HTR-8/SVneo (cell line): ENCODE measurements around the gene ZDHHC13.
"Not testable (repeated sequence)": the region's sequence is repeated elsewhere in the genome, so short reads cannot be mapped to it uniquely, and the experiment has no call there.

ENCODE experiments used
- DNase-seq: peaks from one replicate; pipeline ENCODE4 v3.0.0; 2011; ENCODE audit warnings: low spot score, mixed read lengths; ENCODE audit not compliant: insufficient read length
- FAIRE-seq: peaks from 2 replicates; lab custom pipeline; 2011; peaks lifted over from hg19 to GRCh38; lab: Jason Lieb, UNC

Gene ZDHHC13

DNA sequence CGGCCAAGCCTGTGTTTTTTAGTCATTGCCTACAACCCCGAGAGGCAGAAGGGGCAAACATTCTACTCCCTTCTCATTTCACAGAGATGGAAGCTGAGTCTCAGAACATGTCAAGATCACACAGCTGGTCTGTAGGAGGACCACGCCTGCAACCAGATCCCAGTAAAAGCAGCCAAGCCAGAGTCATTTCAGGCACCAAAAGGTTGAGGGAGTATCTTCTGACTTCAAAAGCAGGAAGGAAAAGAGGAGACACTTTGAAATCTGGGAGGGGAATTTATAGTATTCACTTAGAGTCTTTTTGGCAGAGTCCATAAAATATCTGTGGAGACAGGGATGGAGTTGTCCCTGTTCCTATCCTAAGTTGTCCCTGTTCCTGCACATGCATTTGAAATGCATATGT is 17.9 kb upstream of the ZDHHC13 start:
- DNase-seq (no peak), FAIRE-seq (no peak)

DNA sequence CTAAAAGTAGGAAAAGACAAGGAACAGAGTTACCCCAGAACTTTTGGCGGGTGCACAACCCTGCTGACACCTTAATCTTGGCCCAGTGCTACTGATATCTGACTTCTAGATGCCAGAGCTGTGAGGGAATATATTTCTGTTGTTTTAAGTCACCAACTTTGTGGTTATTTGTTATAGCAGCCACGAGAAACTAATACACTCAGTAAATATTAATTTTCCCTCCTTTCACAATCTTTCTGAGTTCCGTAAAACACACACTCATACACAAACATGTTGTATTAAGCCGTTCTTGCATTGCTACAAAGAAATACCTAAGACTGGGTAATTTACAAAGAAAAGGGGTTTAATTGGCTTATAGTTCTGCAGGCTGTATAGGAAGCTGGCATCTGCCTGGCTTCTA is 16.1 kb upstream of the ZDHHC13 start:
- FAIRE-seq (no peak), DNase-seq (no peak)

DNA sequence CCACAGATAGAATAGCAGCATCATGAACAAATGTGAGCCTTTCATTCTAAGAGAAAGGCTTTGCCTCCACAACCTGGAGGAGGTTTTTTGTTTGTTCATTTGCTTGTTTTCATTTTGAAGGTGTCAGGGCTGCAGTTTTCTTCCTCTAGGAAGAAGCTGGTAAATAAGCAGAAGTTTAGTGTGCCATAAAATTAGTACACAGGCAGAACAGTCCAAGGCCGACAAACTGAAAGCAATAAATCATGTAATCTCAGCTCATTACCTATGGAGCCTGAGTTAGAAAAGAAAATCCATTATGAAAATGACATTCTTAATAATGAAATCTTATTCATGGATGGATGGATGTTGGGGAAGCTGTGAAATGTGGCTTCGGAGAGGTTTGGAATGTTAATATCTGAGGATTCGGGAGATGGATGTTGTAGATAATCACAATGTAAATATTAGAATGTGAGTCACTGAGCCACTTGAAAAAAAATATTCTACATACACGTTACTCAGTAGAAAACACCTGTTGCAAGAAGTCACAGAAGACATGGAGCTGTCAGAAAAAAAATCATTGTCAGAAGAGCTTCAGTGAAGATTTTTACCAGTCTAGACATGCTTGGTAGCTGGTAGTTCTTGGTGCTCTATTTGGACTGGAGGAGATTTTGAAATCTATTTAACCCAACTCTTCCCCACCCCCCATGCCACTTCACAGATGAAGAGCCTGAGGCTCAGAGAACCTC is 15.0 kb upstream of the ZDHHC13 start:
- DNase-seq (no peak), FAIRE-seq (no peak)

DNA sequence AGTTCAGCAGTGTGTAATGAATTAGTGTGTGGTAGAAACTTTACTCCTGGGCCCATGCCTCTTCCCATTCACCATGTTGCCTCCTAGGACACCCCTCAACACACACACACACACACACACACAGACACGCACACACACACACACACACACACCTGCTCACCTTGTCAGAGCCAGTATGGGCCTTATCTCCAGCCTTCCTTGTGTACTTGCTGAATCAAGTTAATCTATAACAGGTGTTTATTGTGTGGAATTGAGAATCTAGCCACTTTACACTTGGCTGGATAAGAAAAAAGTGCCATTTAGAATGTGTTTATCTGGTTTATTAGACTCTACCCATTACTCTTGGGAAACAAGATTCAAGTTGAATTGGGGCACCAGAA is 14.5 kb upstream of the ZDHHC13 start:
- no peak for FAIRE-seq
- no peak for DNase-seq

DNA sequence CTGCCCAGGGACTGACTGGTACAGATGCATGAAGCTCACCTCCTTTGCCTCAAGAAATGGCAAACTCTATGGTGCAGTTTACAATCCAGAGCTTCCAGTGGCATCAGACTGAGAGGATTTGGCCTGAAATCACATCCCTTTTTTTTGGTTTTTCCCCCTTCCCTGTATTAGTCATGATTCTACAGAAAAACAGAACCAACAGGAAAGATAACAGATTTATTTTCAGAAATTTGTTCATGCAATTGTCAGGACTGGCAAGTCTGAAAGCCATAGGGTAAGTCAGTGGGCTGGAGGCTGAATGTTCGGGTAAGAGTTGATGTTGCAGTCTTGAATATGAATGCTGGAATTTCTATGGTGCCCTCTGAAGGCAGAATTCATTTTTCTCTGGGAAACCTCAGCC is 12.0 kb upstream of the ZDHHC13 start:
- DNase-seq (no peak), FAIRE-seq (no peak)

DNA sequence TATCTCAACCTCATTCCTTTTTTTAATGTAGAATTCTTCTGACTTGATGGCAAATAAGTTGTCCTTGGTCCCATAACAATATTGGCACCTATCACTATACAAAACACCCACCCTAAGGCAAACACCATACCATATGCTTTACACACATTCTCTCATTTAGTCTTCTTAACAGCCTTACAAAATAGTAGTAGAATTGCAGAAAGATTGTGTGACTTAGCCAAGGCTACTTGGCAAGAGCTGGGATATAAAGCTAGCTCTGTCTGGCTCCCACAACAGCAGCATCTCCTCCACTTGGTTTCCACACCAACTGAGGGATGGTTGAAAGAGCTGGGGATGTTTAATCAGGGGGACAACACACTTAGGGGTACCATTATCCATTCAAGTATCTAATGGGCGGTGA is 9.8 kb upstream of the ZDHHC13 start:
- FAIRE-seq (no peak), DNase-seq (no peak)

DNA sequence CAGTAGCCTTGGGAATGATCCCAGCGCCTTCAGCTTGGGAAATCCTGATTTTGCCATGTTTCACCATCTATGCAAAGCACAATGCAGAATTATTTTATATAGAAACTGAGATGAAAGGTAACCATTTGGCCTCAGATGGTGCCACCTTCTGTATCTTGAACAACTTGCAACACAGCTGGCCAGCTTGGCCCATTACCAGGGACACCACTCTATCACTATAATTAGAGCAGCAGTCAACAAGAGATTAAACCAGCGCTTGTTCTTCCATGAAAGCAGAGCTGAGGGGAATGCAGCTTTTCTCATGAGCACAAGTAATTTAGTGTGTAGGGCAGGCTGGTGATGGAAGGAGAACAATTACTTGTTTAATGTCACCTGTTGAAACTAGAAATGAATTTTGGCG is 6.7 kb upstream of the ZDHHC13 start:
- DNase-seq (no peak), FAIRE-seq (no peak)

DNA sequence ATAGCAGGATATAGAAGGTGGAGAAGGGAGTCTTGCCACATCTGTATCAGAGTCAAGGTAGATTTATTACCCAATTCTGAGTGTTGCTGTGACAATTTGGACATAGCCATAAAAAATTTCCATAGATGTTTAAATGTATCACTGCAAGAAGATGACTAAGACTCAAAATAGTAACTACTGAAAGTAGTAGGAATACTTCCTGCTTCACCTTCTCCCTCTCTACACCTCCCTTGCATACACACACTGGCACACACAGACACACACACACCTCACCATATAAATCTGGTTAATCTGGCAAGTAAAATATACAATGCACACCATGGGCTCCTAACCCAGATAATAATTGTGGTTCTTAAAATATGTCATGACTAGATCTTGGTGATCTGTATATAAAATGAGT is 5.2 kb upstream of the ZDHHC13 start:
- no peak for FAIRE-seq
- DNase-seq = no peak

DNA sequence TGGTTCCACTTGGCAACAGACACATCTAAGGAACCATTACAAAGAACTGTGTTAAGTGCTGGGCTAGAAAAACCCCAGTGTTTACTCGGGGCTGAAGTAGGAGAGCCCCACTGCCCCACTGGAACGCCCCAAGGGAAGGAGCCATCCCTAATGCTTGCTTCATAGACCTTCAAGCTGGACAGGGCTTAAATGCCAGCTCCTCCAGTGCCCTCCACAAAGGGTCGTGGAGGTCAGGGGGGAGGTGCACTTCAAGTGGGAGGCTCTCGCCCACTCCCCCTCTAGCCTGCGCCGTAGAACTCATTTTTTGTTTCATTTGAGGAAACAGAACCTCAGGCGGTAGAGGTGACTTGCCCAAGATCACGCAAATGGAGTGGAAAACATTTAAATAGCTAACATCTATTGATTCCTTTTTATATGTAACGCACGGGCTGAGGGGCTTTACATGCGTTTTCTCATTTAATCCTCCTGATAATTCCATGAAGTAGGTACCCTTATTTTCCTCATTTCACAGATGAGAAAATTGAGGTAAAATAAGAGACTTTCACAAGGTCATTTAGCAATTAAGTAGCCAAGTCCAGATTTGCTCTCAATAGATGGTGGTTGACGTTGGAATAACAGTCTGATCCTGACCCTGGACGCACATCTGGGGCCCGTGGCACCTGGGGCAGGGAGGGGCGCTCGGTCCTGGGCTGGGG is 545 bp upstream of the ZDHHC13 start:
- FAIRE-seq = no peak
- no peak for DNase-seq

DNA sequence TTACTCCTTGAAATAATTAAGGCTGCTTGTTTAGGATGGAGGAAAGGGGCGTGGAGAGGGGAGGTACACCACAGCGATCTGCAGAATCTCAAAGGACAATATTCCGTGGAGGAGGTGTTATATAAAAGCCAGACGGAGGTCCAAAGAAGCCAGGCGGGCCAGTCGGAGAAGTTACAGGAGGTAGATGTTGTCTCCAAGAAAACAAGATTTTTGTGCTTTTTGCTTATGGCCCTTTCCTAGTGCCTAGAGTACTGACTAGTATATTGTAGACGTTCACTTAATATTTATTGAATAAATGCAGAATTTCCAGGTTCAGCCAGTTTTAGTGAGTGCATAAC is 761 bp downstream of the ZDHHC13 start:
- DNase-seq (no peak), FAIRE-seq (no peak)

DNA sequence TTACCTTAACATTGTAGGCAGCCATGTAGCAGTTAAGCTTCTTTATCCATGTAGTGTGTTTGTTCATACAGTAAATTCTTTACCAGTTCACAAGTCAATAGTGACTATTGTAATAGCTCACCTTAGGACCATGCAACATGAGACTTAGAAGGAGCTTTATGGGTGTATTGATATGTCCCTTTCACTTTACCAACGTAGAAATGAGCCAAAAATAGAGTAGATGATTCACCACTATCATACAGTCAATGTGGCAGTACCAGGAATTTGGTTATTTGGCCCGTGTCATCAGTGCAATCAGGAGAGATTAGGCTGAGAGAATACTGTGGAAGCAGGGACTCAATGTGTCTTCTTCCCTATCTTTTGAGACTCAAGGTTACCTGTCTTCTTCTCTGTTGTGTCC is 4.7 kb downstream of the ZDHHC13 start:
- FAIRE-seq = no peak

DNA sequence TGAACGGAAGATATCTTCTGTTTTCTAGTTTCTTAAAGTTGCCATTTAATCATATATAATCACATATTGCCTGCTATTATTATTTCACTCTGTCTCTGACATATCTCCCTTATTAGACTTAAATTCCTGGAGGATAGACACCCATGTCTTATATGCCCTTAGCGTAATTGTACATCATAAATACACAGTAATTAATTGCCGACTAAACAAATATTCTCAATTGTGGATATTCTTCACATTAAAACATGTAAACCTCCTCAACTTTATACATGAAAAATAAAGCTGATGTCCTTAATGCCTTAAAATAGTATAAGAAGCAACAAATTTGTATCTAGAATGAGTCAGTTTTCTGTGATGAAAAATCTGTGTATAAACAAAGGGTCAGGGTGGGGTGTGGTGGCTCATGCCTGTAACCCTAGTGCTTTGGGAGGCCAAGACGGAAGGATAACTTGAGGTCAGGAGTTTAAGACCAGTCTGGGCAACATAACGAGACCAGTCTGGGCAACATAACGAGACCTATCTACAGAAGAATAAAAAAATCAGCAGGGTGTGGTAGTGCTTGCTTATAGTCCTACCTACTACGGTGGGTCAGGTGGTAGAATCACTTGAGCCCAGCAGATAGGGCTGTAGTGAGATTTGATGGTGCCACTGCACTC is 6.1 kb downstream of the ZDHHC13 start:
- FAIRE-seq (no peak), DNase-seq (no peak)

More for the DNA sequence above, 4.7 kb downstream of the ZDHHC13 start:
- no peak for DNase-seq

DNA sequence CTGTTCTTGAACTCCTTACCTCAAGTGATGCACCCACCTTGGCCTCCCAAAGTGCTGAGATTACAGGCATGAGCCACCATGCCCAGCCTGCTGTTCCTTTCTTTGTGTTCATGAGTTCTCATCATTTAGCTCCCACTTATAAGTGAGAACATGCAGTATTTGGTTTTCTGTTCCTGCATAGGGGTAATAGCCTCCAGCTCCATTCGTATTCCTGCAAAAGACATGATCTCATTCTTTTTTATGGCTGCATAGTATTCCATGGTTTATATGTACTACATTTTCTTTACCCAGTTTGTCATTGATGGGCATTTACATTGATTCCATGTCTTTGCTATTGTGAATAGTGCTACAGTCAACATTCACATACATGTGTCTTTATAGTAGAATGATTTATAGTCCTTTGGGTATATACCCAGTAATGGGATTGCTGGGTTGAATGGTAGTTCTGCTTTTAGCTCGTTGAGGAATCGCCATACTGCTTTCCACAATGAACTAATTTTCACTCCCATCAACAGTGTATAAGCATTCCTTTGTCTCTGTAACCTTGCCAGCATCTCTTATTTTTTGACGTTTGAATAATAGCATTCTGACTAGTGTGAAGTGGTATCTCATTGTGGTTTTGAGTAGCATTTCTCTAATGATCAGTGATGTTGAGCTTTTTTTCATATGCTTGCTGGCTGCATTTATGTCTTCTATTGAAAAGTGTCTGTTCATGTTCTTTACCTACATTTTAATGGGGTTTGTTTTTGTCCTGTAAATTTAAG is 9.8 kb downstream of the ZDHHC13 start:
- not testable (repeated sequence) for DNase-seq, FAIRE-seq

DNA sequence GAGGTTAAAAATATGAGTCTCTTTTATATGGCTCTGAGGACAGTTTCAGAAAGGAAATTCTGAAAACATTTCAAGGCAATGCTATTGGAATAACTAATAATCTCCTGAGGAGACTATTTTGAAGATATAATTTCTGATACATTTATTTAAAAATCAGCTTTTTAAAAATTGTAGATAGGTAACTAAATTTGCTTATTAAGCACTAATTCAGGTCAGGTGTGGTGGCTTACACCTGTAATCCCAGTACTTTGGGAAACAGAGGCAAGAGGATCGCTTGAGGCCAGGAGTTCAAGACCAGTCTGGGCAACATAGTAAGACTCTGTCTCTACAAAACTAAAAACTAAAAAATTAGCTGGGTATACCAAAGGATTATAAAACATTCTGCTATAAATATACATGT is 17.0 kb downstream of the ZDHHC13 start:
- FAIRE-seq (no peak), DNase-seq (no peak)

DNA sequence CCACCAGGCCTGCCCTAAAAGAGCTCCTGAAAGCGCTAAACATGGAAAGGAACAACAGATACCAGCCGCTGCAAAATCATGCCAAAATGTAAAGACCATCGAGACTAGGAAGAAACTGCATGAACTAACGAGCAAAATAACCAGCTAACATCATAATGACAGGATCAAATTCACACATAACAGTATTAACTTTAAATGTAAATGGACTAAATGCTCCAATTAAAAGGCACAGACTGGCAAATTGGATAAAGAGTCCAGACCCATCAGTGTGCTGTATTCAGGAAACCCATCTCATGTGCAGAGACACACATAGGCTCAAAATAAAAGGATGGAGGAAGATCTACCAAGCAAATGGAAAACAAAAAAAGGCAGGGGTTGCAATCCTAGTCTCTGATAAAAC is 19.9 kb downstream of the ZDHHC13 start:
- FAIRE-seq = not testable (repeated sequence)

DNA sequence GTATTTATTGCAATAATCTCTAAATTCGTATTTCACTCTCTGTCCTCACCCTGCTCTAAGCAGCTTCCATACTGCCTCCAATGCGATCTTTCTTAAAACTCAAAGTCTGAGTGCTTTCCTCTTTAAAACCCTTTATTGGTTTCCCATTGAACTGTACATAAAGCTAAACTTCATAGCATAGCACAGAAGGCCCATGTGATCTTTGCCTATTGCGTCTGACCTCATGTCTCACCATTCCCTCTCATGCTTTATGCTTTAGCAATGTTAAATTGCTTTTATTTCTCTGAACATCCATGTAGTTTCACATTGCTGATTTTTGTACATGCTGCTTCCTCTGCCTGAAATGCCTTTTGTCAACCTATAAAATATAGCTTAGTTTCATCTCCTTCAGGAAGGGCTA is 28.4 kb downstream of the ZDHHC13 start:
- FAIRE-seq = no peak
- DNase-seq = no peak

More for the DNA sequence above, 19.9 kb downstream of the ZDHHC13 start:
- DNase-seq = not testable (repeated sequence)

DNA sequence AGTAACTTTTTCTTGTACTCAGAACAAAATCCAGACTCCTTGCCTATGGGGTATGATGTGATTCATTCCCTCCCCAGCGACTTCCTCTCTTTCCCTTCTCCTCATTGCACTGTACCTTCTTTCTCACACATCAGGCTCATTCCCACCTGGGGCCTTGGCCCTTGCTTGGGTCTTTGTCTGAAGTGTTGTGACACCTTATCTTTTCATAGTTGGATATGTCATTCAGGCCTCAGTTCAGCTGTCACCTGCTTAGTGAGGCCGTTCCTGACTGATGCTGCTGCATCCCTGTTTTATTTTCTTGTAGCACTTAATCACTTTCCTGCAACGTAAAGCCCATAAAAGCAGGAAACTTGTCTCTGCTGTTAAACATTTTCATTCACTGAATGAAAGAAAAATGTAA is 39.9 kb downstream of the ZDHHC13 start:
- DNase-seq (no peak), FAIRE-seq (no peak)

DNA sequence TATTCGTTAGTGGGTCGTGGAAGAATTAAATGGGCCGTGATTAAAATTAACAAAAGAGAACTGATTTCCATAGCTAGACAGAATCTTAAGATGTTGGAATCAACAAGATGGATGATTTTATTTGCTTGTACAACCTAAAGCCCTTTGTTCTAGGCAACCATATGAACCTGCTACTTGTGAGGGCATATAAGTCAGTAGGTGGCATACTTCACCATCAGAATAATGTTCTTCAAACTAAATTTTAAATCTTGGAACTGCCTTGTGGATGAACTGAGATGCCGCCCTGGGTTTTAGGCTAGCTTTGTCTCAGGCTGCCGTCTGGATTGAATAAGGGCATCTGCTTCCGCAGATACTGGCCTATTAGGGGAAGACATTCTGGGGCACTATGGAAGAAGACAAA is 43.9 kb downstream of the ZDHHC13 start:
- FAIRE-seq (no peak), DNase-seq (no peak)

DNA sequence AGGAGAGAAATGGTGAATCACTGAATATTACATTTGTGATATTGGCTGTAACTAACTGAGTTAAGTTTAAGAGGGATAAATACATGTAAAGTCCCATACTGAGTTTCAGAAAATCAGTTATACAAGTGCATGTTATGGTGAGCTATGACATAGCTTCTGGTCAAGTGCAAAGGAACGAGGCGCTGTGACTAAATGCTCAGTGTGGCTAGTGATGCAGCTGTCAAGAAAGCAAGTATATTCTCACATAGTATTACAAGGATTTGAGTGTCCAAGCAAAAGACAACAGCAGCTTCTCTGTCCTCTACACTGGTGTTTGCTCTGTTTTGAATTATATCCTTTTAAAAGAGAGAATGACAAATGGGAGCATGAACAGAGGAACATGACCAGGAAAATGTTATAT is 44.7 kb downstream of the ZDHHC13 start:
- DNase-seq (no peak), FAIRE-seq (no peak)

DNA sequence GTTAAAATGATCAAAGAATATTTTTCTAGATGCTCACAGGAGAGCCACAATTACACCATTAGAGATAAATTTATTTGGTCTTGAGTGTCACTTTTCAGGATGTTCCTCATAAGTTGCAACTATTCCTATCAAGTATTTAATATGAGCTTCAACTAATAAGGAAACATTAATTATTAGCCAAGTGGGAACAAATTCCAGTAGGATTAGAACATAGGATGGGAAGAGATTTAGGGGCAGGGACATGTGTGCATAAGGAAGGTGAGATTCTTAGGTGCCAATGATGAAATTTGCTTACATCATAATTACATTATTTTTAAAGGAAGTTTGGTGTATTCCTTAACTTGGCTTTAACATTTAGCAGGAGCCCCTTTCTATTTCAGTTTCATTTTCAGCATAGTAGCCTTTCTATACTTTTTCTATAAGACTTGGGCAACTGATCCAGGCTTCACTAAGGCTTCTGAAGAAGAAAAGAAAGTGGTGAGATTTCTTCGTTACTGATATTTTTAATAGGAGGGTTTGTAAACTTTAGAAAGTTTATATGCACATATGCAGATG is 46.1 kb downstream of the ZDHHC13 start:
- no peak for DNase-seq
- FAIRE-seq = no peak

DNA sequence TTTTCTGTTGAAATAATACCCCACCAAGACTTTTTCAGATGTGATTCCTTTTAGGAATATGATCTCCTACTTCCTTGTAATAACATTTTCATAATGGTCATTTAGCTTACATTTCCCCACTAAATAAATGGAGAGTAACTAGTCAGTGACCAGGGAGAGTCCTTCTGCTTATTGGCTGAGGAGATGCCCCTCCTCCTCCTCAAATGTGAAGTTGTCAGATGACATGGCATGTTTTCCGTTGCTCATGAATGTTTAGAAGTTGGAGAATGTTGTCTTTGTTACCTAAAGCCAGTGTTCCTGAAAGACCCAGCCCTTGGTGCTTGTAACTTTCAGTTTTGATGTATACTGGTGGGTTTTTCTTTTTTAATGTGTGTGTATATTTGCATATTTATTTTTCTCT is 46.6 kb downstream of the ZDHHC13 start:
- FAIRE-seq = no peak
- DNase-seq = no peak
